HUES48 (cell line): ENCODE data around the gene TFF1.

Source experiments
- H3K27ac ChIP-seq: one replicate; pipeline ENCODE4 v1.7.0; 2013; ENCODE audit warnings: low read depth, low read length, inconsistent platforms
- H3K27me3 ChIP-seq: 2 replicates; pipeline ENCODE4 v1.6.1; 2013; ENCODE audit warnings: mild to moderate bottlenecking, low read length; ENCODE audit not compliant: control insufficient read depth, insufficient read depth
- H3K36me3 ChIP-seq: 2 replicates; pipeline ENCODE4 v1.6.1; 2013; ENCODE audit warnings: low read length; ENCODE audit not compliant: control insufficient read depth, insufficient read depth
- H3K4me1 ChIP-seq: 2 replicates; pipeline ENCODE4 v1.6.1; 2013; ENCODE audit warnings: mild to moderate bottlenecking, low read length; ENCODE audit not compliant: control insufficient read depth, insufficient read depth
- H3K4me3 ChIP-seq: 2 replicates; pipeline ENCODE4 v1.5.1; 2013; ENCODE audit warnings: mild to moderate bottlenecking, low read depth, low read length
- H3K9ac ChIP-seq: 2 replicates; pipeline ENCODE4 v1.6.1; 2013; ENCODE audit warnings: mild to moderate bottlenecking, low read depth, low read length, moderate library complexity
- H3K9me3 ChIP-seq: 2 replicates; pipeline ENCODE4 v1.6.1; 2013; ENCODE audit warnings: low read length; ENCODE audit not compliant: control insufficient read depth, insufficient read depth

TFF1 gene

GRCh38 chr21:42350318-42350910 is 15.9 kb downstream of the TFF1 start:
- Histone ChIP-seq H3K4me3 (no peak overlapping the region), H3K4me1 (no peaks in the 10 kb centered on the region), H3K27me3 (no peaks in the 10 kb centered on the region), H3K36me3 (no peaks in the 10 kb centered on the region), H3K27ac (no peak overlapping the region), H3K9me3 (no peaks in the 10 kb centered on the region), H3K9ac (no peak overlapping the region)

- Histone ChIP-seq H3K27ac (no peak overlapping the region), H3K36me3 (no peaks in the 10 kb centered on the region), H3K9me3 (no peaks in the 10 kb centered on the region), H3K9ac (no peak overlapping the region), H3K4me1 (no peaks in the 10 kb centered on the region), H3K4me3 (no peak overlapping the region), H3K27me3 (no peaks in the 10 kb centered on the region)
Measured at GRCh38 chr21:42349420-42350317, 16.7 kb downstream of the TFF1 start.

GRCh38 chr21:42348762-42349161 is 17.6 kb downstream of the TFF1 start:
- Histone ChIP-seq H3K9me3 (no peaks in the 10 kb centered on the region), H3K36me3 (no peaks in the 10 kb centered on the region), H3K27ac (no peak overlapping the region), H3K9ac (no peak overlapping the region), H3K27me3 (no peaks in the 10 kb centered on the region), H3K4me1 (no peaks in the 10 kb centered on the region), H3K4me3 (no peak overlapping the region)

GRCh38 chr21:42347601-42348327 is 18.6 kb downstream of the TFF1 start:
- Histone ChIP-seq H3K27ac (no peak overlapping the region), H3K4me1 (no peaks in the 10 kb centered on the region), H3K27me3 (no peaks in the 10 kb centered on the region), H3K4me3 (no peak overlapping the region), H3K9ac (no peak overlapping the region), H3K36me3 (no peaks in the 10 kb centered on the region), H3K9me3 (no peaks in the 10 kb centered on the region)

GRCh38 chr21:42346866-42347600 is 19.3 kb downstream of the TFF1 start:
- Histone ChIP-seq H3K27me3 (no peaks in the 10 kb centered on the region), H3K36me3 (no peaks in the 10 kb centered on the region), H3K4me3 (no peak overlapping the region), H3K4me1 (0 out of 2 replicates have a peak, but pooled peaks cover 2% of the 10 kb centered on the region), H3K9me3 (no peaks in the 10 kb centered on the region), H3K27ac (no peak overlapping the region), H3K9ac (no peak overlapping the region)

GRCh38 chr21:42346441-42346840 is 19.9 kb downstream of the TFF1 start:
- Histone ChIP-seq H3K9me3 (no peaks in the 10 kb centered on the region), H3K36me3 (no peaks in the 10 kb centered on the region), H3K9ac (no peak overlapping the region), H3K27ac (no peak overlapping the region), H3K4me3 (no peak overlapping the region), H3K27me3 (no peaks in the 10 kb centered on the region), H3K4me1 (0 out of 2 replicates have a peak, but pooled peaks cover 4% of the 10 kb centered on the region)

- H3K9ac ChIP-seq: no peak overlapping the region
- no peaks in the 10 kb centered on the region for H3K27me3 ChIP-seq
- no peak overlapping the region for H3K4me3 ChIP-seq
- H3K27ac ChIP-seq: no peak overlapping the region
- H3K36me3 ChIP-seq: no peaks in the 10 kb centered on the region
- H3K4me1 ChIP-seq: 0 out of 2 replicates have a peak, but pooled peaks cover 4% of the 10 kb centered on the region
- no peaks in the 10 kb centered on the region for H3K9me3 ChIP-seq
Measured at GRCh38 chr21:42344631-42345030, 21.7 kb downstream of the TFF1 start.

- Histone ChIP-seq H3K36me3 (no peaks in the 10 kb centered on the region), H3K4me3 (no peak overlapping the region), H3K27me3 (no peaks in the 10 kb centered on the region), H3K27ac (no peak overlapping the region), H3K9me3 (no peaks in the 10 kb centered on the region), H3K4me1 (0 out of 2 replicates have a peak, but pooled peaks cover 4% of the 10 kb centered on the region), H3K9ac (no peak overlapping the region)
Measured at GRCh38 chr21:42343963-42344510, 22.3 kb downstream of the TFF1 start.

- no peaks in the 10 kb centered on the region for H3K27me3 ChIP-seq
- no peaks in the 10 kb centered on the region for H3K36me3 ChIP-seq
- H3K4me3 ChIP-seq: no peak overlapping the region
- 0 out of 2 replicates have a peak, but pooled peaks cover 4% of the 10 kb centered on the region for H3K4me1 ChIP-seq
- H3K9ac ChIP-seq: no peak overlapping the region
- no peaks in the 10 kb centered on the region for H3K9me3 ChIP-seq
- H3K27ac ChIP-seq: no peak overlapping the region
Measured at GRCh38 chr21:42343556-42343955, 22.8 kb downstream of the TFF1 start.

- H3K9ac ChIP-seq: no peak overlapping the region
- H3K27ac ChIP-seq: no peak overlapping the region
- no peak overlapping the region for H3K4me3 ChIP-seq
- no peaks in the 10 kb centered on the region for H3K9me3 ChIP-seq
- H3K4me1 ChIP-seq: peaks cover 5% of the 10 kb centered on the region; the same call in 1 of the 2 replicates
- H3K36me3 ChIP-seq: no peaks in the 10 kb centered on the region
- no peaks in the 10 kb centered on the region for H3K27me3 ChIP-seq
Measured at GRCh38 chr21:42343101-42343500, 23.2 kb downstream of the TFF1 start.
